ENCODE data around the gene NIPA2. TPM values are rescaled to one million over a fixed set of nuclear protein-coding genes. Genes with fewer than 3 reads are reported as not detected.

The NIPA2 gene
- total RNA-seq, 1 experiment from 2014 or later = 77.9 TPM

GRCh38 chr15:22902981-22903380 is 64.5 kb downstream of the NIPA2 start:
- H3K23me2 ChIP-seq (ENCODE audit: insufficient read length, low read depth, low read length, poor library complexity, severe bottlenecking) = no peaks in the 10 kb centered on the region
- no peak overlapping the region for H2BK120ac ChIP-seq (ENCODE audit: low read depth, low read length, poor library complexity, severe bottlenecking)
- no peak overlapping the region for H2BK12ac ChIP-seq (ENCODE audit: insufficient read length, low read depth, low read length)
- no peak overlapping the region for H3K18ac ChIP-seq (ENCODE audit: insufficient read length, low read depth, low read length)
- H4K8ac ChIP-seq (replicated peaks; ENCODE audit: insufficient read length, low read depth, low read length) = no peak overlapping the region
- H4K91ac ChIP-seq (ENCODE audit: insufficient read length, low read depth, low read length) = no peak overlapping the region
- WGBS (ENCODE audit: extremely low coverage, insufficient read length, low lambda C conversion rate) = no CpG with 5 or more reads among the region's 11 CpGs
- H3K27me3 ChIP-seq (ENCODE audit: insufficient read depth, low read length) = no peaks in the 10 kb centered on the region
- H3K23ac ChIP-seq (ENCODE audit: insufficient read length, low read depth, low read length) = no peak overlapping the region
- no peak overlapping the region for H2BK5ac ChIP-seq (ENCODE audit: insufficient read length, low read length)
- peaks cover 25 to 40% (median 39%) of the 10 kb centered on the region in 3 experiments for H3K36me3 Mint-ChIP-seq (ENCODE audit: insufficient read depth in 1 of 3, low read depth in 3 of 3)
- H4K20me1 ChIP-seq (ENCODE audit: control insufficient read depth, insufficient read depth, insufficient read length) = peaks cover 3% of the 10 kb centered on the region
- no peaks in the 10 kb centered on the region for H3K9me3 ChIP-seq (ENCODE audit: control insufficient read depth, low read depth, low read length)
- H3K4me1 ChIP-seq (ENCODE audit: insufficient read depth, low read length) = no peaks in the 10 kb centered on the region
- TF ChIP-seq CTCF (conservative IDR thresholded peaks at IDR 0.05) = no peak
- no peak overlapping the region for H3K4me2 ChIP-seq (ENCODE audit: insufficient read depth, insufficient read length, low read length)
- no peak overlapping the region for H3K56ac ChIP-seq (ENCODE audit: insufficient read length, low read depth, low read length)
- H2BK15ac ChIP-seq (ENCODE audit: low read depth, low read length) = no peak overlapping the region
- H4K5ac ChIP-seq (ENCODE audit: insufficient read length, low read depth, low read length) = no peak overlapping the region
- no peaks in the 10 kb centered on the region for H3K79me1 ChIP-seq (ENCODE audit: insufficient read depth, low read depth, low read length, poor library complexity, severe bottlenecking)
- H2AFZ ChIP-seq (ENCODE audit: low read length) = no peak overlapping the region
- no peaks in the 10 kb centered on the region for H3K79me2 ChIP-seq (ENCODE audit: insufficient read depth, low read length)
- H3K27me3 Mint-ChIP-seq (ENCODE audit: low read depth) = no peaks in the 10 kb centered on the region
- H3K9ac ChIP-seq (ENCODE audit: extremely low read depth, insufficient read length, low read length) = no peak overlapping the region
- peak overlapping the region in 2 of 3 experiments; percentile 65 to 75; a peak in 5 of 7 replicates for H3K27ac Mint-ChIP-seq
- H3K14ac ChIP-seq (ENCODE audit: insufficient read depth, low read length) = no peak overlapping the region
- H2BK20ac ChIP-seq (ENCODE audit: low read depth, low read length, poor library complexity, severe bottlenecking) = no peak overlapping the region
- H3K4ac ChIP-seq (ENCODE audit: low read depth, low read length) = no peak overlapping the region
- no peak overlapping the region for H2AK5ac ChIP-seq (ENCODE audit: insufficient read length, low read length)
- 0 out of 5 replicates have a peak, but pooled peaks cover 0 to 3% of the 10 kb centered on the region in 2 experiments for H3K9me3 Mint-ChIP-seq
- no peak overlapping the region for H3K4me3 Mint-ChIP-seq
- no peaks in the 10 kb centered on the region for H3K4me1 Mint-ChIP-seq
- no peak overlapping the region for H3T11ph ChIP-seq (ENCODE audit: low read length)
- H3K27ac ChIP-seq (ENCODE audit: insufficient read length, low read depth, low read length) = no peak overlapping the region
- no peak for DNase-seq

Measured in H9 (cell line).